NB4 (cell line): Measurements from ENCODE around the gene RIPOR1.

Source experiments
- CTCF ChIP-seq: IDR thresholded peaks from one replicate; pipeline ENCODE4 v1.5.1; 2012; ENCODE audit warnings: low read depth, low read length
- POLR2A ChIP-seq: IDR thresholded peaks from 2 replicates; pipeline ENCODE4 v1.6.1; 2011; ENCODE audit warnings: mild to moderate bottlenecking; ENCODE audit not compliant: insufficient read length; ENCODE audit errors: extremely low read depth

GRCh38 chr16:67539691-67540635 lies 11.3 kb downstream of the RIPOR1 start:
- TF ChIP-seq POLR2A (no peak), CTCF (no peak)
